HCT116 (cell line): ENCODE measurements around the gene BCL11B. TPM values are rescaled to one million over a fixed set of nuclear protein-coding genes. Genes with fewer than 3 reads are reported as not detected.

ENCODE experiments used
- ATAC-seq: fragments of 200-7000 bp; cut with Tn5 transposase; 2 replicates; pipeline ENCODE4 v1.9.1; 2020; ENCODE audit warnings: mild to moderate bottlenecking, moderate library complexity
- BruUV-seq: library from RNA; stranded (reverse); fragments of 400-500 nt; replicated peaks from 2 replicates; lab custom pipeline; 2021; lab: Mats Ljungman, UMichigan
- CTCF ChIA-PET: fragments of 300-600 bp; sonication (Branson Sonifier 250); formaldehyde crosslinking; loops from one replicate; lab custom pipeline; 2021; ENCODE audit warnings: antibody characterized with exemption; lab: Charles Lee
- POLR2A ChIA-PET: fragments of 300-600, 350-600 bp; sonication (Branson Sonifier 250); formaldehyde crosslinking; loops from one replicate; lab custom pipeline; 2021; ENCODE audit warnings: antibody characterized with exemption; lab: Charles Lee
- RAD21 ChIA-PET, 2 experiments: fragments of 300-600 bp; sonication (Branson Sonifier 250); formaldehyde crosslinking; loops; one replicate each; lab custom pipeline; 2023; ENCODE audit warnings: low total read pairs in 2 of 2; ENCODE audit not compliant: uncharacterized antibody in 2 of 2, unreplicated experiment in 2 of 2, low non-redundant PET in 1 of 2; lab: Charles Lee
- DNase-seq: peaks from one replicate; pipeline ENCODE4 v3.0.0-alpha.2; 2010; ENCODE audit warnings: low read depth, low spot score
- H2AFZ ChIP-seq: fragments of 200-600 bp; shearing (Covaris generic), sonication (generic); 2 replicates; pipeline ENCODE4 v1.6.1; 2017; ENCODE audit warnings: low read depth, mixed run types, mixed read lengths, antibody characterized with exemption, low read length; ENCODE audit not compliant: poor library complexity, severe bottlenecking
- H3K27ac ChIP-seq: 2 replicates; pipeline ENCODE4 v1.5.1; 2012; ENCODE audit warnings: low read depth, low read length
- H3K27me3 ChIP-seq: fragments of 200-600 bp; sonication (generic); 2 replicates; pipeline ENCODE4 v1.6.1; 2016; ENCODE audit warnings: mixed run types, low read length, mixed read lengths; ENCODE audit not compliant: insufficient read depth
- H3K36me3 ChIP-seq, 2 experiments: fragments of 200-500 bp in 1 of 2; fragments of 200-600 bp in 1 of 2; sonication (Bioruptor generic) in 1 of 2; sonication (generic) in 1 of 2; 2 replicates each; pipeline versions ENCODE4 v1.5.1 to v1.6.1; 2014 to 2016; ENCODE audit warnings: low read length in 2 of 2, inconsistent platforms in 1 of 2, mixed read lengths in 1 of 2, mixed run types in 1 of 2; ENCODE audit not compliant: insufficient read depth in 2 of 2, control insufficient read depth in 1 of 2
- H3K4me1 ChIP-seq, 2 experiments: fragments of 200-600 bp in 1 of 2; sonication (generic) in 1 of 2; 2 replicates each; pipeline versions ENCODE4 v1.5.1 to v1.6.1; 2012 to 2017; ENCODE audit warnings: low read length in 2 of 2, inconsistent platforms in 1 of 2, mild to moderate bottlenecking in 1 of 2, mixed read lengths in 1 of 2, mixed run types in 1 of 2, moderate library complexity in 1 of 2; ENCODE audit not compliant: insufficient read depth in 2 of 2, control insufficient read depth in 1 of 2
- H3K4me2 ChIP-seq: fragments of 200-600 bp; sonication (generic); 2 replicates; pipeline ENCODE4 v1.6.1; 2017; ENCODE audit warnings: mixed run types, low read length, mixed read lengths
- H3K4me3 ChIP-seq, 2 experiments: fragments of 200-600 bp in 1 of 2; sonication (generic) in 1 of 2; replicated peaks in 1 of 2; 2 replicates each; pipeline ENCODE4 v1.5.1; 2011 to 2016; ENCODE audit warnings: low read length in 2 of 2, control low read depth in 1 of 2, low read depth in 1 of 2, mild to moderate bottlenecking in 1 of 2, mixed read lengths in 1 of 2, mixed run types in 1 of 2
- H3K79me2 ChIP-seq: fragments of 200-600 bp; sonication (generic); 2 replicates; pipeline ENCODE4 v1.6.1; 2017; ENCODE audit warnings: mild to moderate bottlenecking, mixed run types, low read length, moderate library complexity, mixed read lengths; ENCODE audit not compliant: insufficient read depth
- H3K9ac ChIP-seq: fragments of 200-600 bp; sonication (generic); 2 replicates; pipeline ENCODE4 v1.6.1; 2016; ENCODE audit warnings: low read length, mixed read lengths
- H3K9me2 ChIP-seq: fragments of 200-600 bp; sonication (generic), shearing (Covaris generic); 2 replicates; pipeline ENCODE4 v1.6.1; 2017; ENCODE audit warnings: mixed run types, mild to moderate bottlenecking, moderate library complexity; ENCODE audit not compliant: insufficient read depth
- H3K9me3 ChIP-seq, 2 experiments: fragments of 200-500 bp in 1 of 2; fragments of 200-600 bp in 1 of 2; sonication (Bioruptor generic) in 1 of 2; sonication (generic) in 1 of 2; 2 replicates each; pipeline ENCODE4 v1.6.1; 2014 to 2017; ENCODE audit warnings: low read length in 2 of 2, mixed read lengths in 2 of 2, inconsistent platforms in 1 of 2, low read depth in 1 of 2, mild to moderate bottlenecking in 1 of 2, mixed run types in 1 of 2, moderate library complexity in 1 of 2; ENCODE audit not compliant: control insufficient read depth in 1 of 2, insufficient read depth in 1 of 2
- H4K20me1 ChIP-seq: fragments of 200-600 bp; sonication (generic), shearing (Covaris generic); 2 replicates; pipeline ENCODE4 v1.6.1; 2017; ENCODE audit warnings: mixed run types, mild to moderate bottlenecking, moderate library complexity; ENCODE audit not compliant: insufficient read depth
- ATF3 ChIP-seq: IDR thresholded peaks from 2 replicates; pipeline ENCODE4 v1.6.1; 2012
- CEBPB ChIP-seq: IDR thresholded peaks from 2 replicates; pipeline ENCODE4 v1.6.1; 2012; ENCODE audit warnings: low read depth
- CTCF ChIP-seq, 3 experiments: fragments of 200-600 bp in 1 of 3; sonication (generic) in 1 of 3; IDR thresholded peaks in 2 of 3; conservative IDR thresholded peaks in 1 of 3; 2 replicates each; pipeline ENCODE4 v1.5.1; 2012 to 2017; ENCODE audit warnings: low read depth in 2 of 3, low read length in 2 of 3, antibody characterized with exemption in 1 of 3, borderline replicate concordance in 1 of 3, control low read depth in 1 of 3, mild to moderate bottlenecking in 1 of 3, mixed read lengths in 1 of 3, mixed run types in 1 of 3, moderate library complexity in 1 of 3; ENCODE audit not compliant: insufficient read depth in 1 of 3
- ELF1 ChIP-seq: IDR thresholded peaks from 2 replicates; pipeline ENCODE4 v1.6.1; 2012; ENCODE audit warnings: low read depth, borderline replicate concordance
- EZH2 ChIP-seq: fragments of 200-600 bp; sonication (generic); IDR thresholded peaks from 2 replicates; pipeline ENCODE4 v1.6.1; 2017; ENCODE audit warnings: antibody characterized with exemption, mixed run types
- EZH2phosphoT487 ChIP-seq: fragments of 200-600 bp; IDR thresholded peaks from 2 replicates; pipeline ENCODE4 v1.6.1; 2018; ENCODE audit warnings: antibody characterized with exemption, borderline replicate concordance
- FOSL1 ChIP-seq: IDR thresholded peaks from 2 replicates; pipeline ENCODE4 v1.6.1; 2012; ENCODE audit warnings: low read depth
- JUND ChIP-seq: IDR thresholded peaks from 2 replicates; pipeline ENCODE4 v1.6.1; 2012
- MAX ChIP-seq: IDR thresholded peaks from 2 replicates; pipeline ENCODE4 v1.6.1; 2012
- POLR2AphosphoS5 ChIP-seq: IDR thresholded peaks from 2 replicates; pipeline ENCODE4 v1.6.1; 2011; ENCODE audit warnings: mild to moderate bottlenecking, low read depth, low read length, moderate library complexity
- RAD21 ChIP-seq: IDR thresholded peaks from 2 replicates; pipeline ENCODE4 v1.6.1; 2012; ENCODE audit warnings: low read depth, mild to moderate bottlenecking
- REST ChIP-seq: IDR thresholded peaks from 2 replicates; pipeline ENCODE4 v1.6.1; 2012; ENCODE audit warnings: low read depth
- SIN3A ChIP-seq: IDR thresholded peaks from 2 replicates; pipeline ENCODE4 v1.6.1; 2012; ENCODE audit warnings: low read depth
- SP1 ChIP-seq: IDR thresholded peaks from 2 replicates; pipeline ENCODE4 v1.6.1; 2012; ENCODE audit warnings: low read depth
- SRF ChIP-seq: IDR thresholded peaks from 2 replicates; pipeline ENCODE4 v1.6.1; 2012; ENCODE audit warnings: low read depth
- TCF7L2 ChIP-seq: IDR thresholded peaks from 2 replicates; pipeline ENCODE4 v1.7.0; 2011; ENCODE audit warnings: borderline replicate concordance, inconsistent platforms; ENCODE audit not compliant: insufficient read depth, insufficient read length; ENCODE audit errors: extremely low read depth
- ZBTB33 ChIP-seq: IDR thresholded peaks from 2 replicates; pipeline ENCODE4 v1.6.1; 2011; ENCODE audit warnings: mild to moderate bottlenecking, low read length, moderate library complexity; ENCODE audit not compliant: insufficient replicate concordance; ENCODE audit errors: extremely low read depth
- ZFX ChIP-seq: fragments of 450-650 bp; IDR thresholded peaks from 2 replicates; pipeline ENCODE4 v1.6.1; 2017
- ZNF274 ChIP-seq: fragments of 200-500 bp; sonication (Bioruptor generic); IDR thresholded peaks from 2 replicates; pipeline ENCODE4 v1.6.1; 2014; ENCODE audit warnings: mild to moderate bottlenecking, low read depth, low read length, inconsistent platforms
- intact Hi-C: fragments of 100-400 bp; cut with micrococcal nuclease; formaldehyde crosslinking; loops from 2 replicates; pipeline ENCODE4 v1.10.0; 2022
- total RNA-seq: library from RNA; stranded (reverse); gene quantifications from one replicate; pipeline ENCODE4 v1.2.1, GENCODE V29; 2021; ENCODE audit not compliant: unreplicated experiment

BCL11B gene
- total RNA-seq, 1 experiment from 2014 or later, result 1.1 TPM

- TF ChIP-seq REST, result no peak
- TF ChIP-seq ZNF274, result no peak
These were observed 8.9 kb upstream of the BCL11B start (continued) for GRCh38 chr14:99280852-99281251.

GRCh38 chr14:99280066-99280731 is 8.2 kb upstream of the BCL11B start:
- ChIA-PET RAD21 (no interaction called here), CTCF (no interaction called here), POLR2A (no interaction called here)
- intact Hi-C loops, result no loop called here
- Histone ChIP-seq H3K9me3 (no peaks in the 10 kb centered on the region), H2AFZ (no peak overlapping the region), H3K27ac (no peak overlapping the region), H3K4me3 (no peak overlapping the region), H3K4me2 (no peak overlapping the region), H4K20me1 (no peaks in the 10 kb centered on the region), H3K4me1 (no peaks in the 10 kb centered on the region), H3K9ac (no peak overlapping the region), H3K27me3 (peaks cover 48% of the 10 kb centered on the region), H3K79me2 (no peaks in the 10 kb centered on the region), H3K9me2 (no peaks in the 10 kb centered on the region), H3K36me3 (no peaks in the 10 kb centered on the region)
- ATAC-seq (no peak), DNase-seq (no peak)
- no TSS peak for BruUV-seq
- TF ChIP-seq SP1 (no peak), EZH2 (no peak), JUND (no peak), CEBPB (no peak), ATF3 (no peak), POLR2AphosphoS5 (no peak), SIN3A (no peak), RAD21 (no peak), ZFX (no peak), ELF1 (no peak), EZH2phosphoT487 (no peak), MAX (no peak), ZBTB33 (no peak), FOSL1 (no peak), SRF (no peak), CTCF (IDR thresholded peaks at IDR 0.05 in 2 of 3, conservative IDR thresholded peaks at IDR 0.05 in 1 of 3; ENCODE audit: borderline replicate concordance in 1 of 3, insufficient read depth in 1 of 3, low read depth in 2 of 3, low read length in 2 of 3) (no peak), TCF7L2 (no peak)
